OCI-LY7 (cell line): ENCODE results near the gene ADISSP. TPM values are rescaled to one million over a fixed set of nuclear protein-coding genes. Genes with fewer than 3 reads are reported as not detected.

Experiments
- BruUV-seq: library from RNA; stranded (reverse); fragments of 400-500 nt; replicated peaks from 2 replicates; lab custom pipeline; 2021; lab: Mats Ljungman, UMichigan
- CTCF ChIA-PET: fragments of 300-600 bp; sonication (Branson Sonifier 250); formaldehyde crosslinking; loops from one replicate; lab custom pipeline; 2022; ENCODE audit warnings: antibody characterized with exemption; ENCODE audit not compliant: unreplicated experiment; lab: Charles Lee
- POLR2A ChIA-PET: fragments of 300-600 bp; sonication (Branson Sonifier 250); formaldehyde crosslinking; loops from one replicate; lab custom pipeline; 2022; ENCODE audit warnings: antibody characterized with exemption; lab: Charles Lee
- DNase-seq: peaks from one replicate; pipeline ENCODE4 v3.0.0-alpha.2; 2015; ENCODE audit warnings: low spot score
- H2AFZ ChIP-seq: fragments of 200-600 bp; sonication (generic), shearing (Covaris generic); 2 replicates; pipeline ENCODE4 v1.6.1; 2014; ENCODE audit warnings: mild to moderate bottlenecking, antibody characterized with exemption, low read length, moderate library complexity
- H3K27ac ChIP-seq: fragments of 200-600 bp; sonication (generic); 2 replicates; pipeline ENCODE4 v1.5.1; 2014; ENCODE audit warnings: mixed run types, low read depth, mild to moderate bottlenecking, moderate library complexity, low read length, inconsistent platforms; ENCODE audit not compliant: poor library complexity, severe bottlenecking
- H3K36me3 ChIP-seq: fragments of 200-600 bp; sonication (generic); 2 replicates; pipeline ENCODE4 v1.6.1; 2014; ENCODE audit warnings: mild to moderate bottlenecking, antibody characterized with exemption, low read length, moderate library complexity, mixed read lengths; ENCODE audit not compliant: insufficient read depth
- H3K4me1 ChIP-seq: fragments of 200-600 bp; sonication (generic); 2 replicates; pipeline ENCODE4 v1.5.1; 2014; ENCODE audit warnings: mild to moderate bottlenecking, low read length; ENCODE audit not compliant: insufficient read depth, poor library complexity, severe bottlenecking
- H3K4me2 ChIP-seq: fragments of 200-600 bp; sonication (generic); 2 replicates; pipeline ENCODE4 v1.6.1; 2014; ENCODE audit warnings: mild to moderate bottlenecking, low read length
- H3K4me3 ChIP-seq: fragments of 200-600 bp; sonication (generic); 2 replicates; pipeline ENCODE4 v1.5.1; 2014; ENCODE audit warnings: mild to moderate bottlenecking, low read depth, low read length; ENCODE audit not compliant: poor library complexity, severe bottlenecking
- H3K79me2 ChIP-seq: fragments of 200-600 bp; sonication (generic); 2 replicates; pipeline ENCODE4 v1.6.1; 2016; ENCODE audit warnings: low read depth, mild to moderate bottlenecking, low read length, moderate library complexity, mixed read lengths; ENCODE audit not compliant: insufficient read depth
- H3K9me2 ChIP-seq: fragments of 200-600 bp; sonication (generic); 2 replicates; pipeline ENCODE4 v1.6.1; 2016; ENCODE audit warnings: mild to moderate bottlenecking, low read length, mixed read lengths; ENCODE audit not compliant: insufficient read depth
- H3K9me3 ChIP-seq: fragments of 200-600 bp; sonication (generic); 2 replicates; pipeline ENCODE4 v1.6.1; 2014; ENCODE audit warnings: mild to moderate bottlenecking, mixed run types, low read length, mixed read lengths
- H4K20me1 ChIP-seq: fragments of 200-600 bp; sonication (generic); 2 replicates; pipeline ENCODE4 v1.6.1; 2014; ENCODE audit warnings: mild to moderate bottlenecking, antibody characterized with exemption, low read length, moderate library complexity, mixed read lengths; ENCODE audit not compliant: insufficient read depth
- CTCF ChIP-seq: fragments of 200-600 bp; sonication (generic); conservative IDR thresholded peaks from 2 replicates; pipeline ENCODE4 v1.5.1; 2014; ENCODE audit warnings: mild to moderate bottlenecking, antibody characterized with exemption, low read length, moderate library complexity, mixed read lengths
- EZH2phosphoT487 ChIP-seq: fragments of 200-600 bp; sonication (generic); IDR thresholded peaks from 2 replicates; pipeline ENCODE4 v1.6.1; 2018; ENCODE audit warnings: low read depth, borderline replicate concordance, mild to moderate bottlenecking, mixed run types, antibody characterized with exemption, low read length, moderate library complexity, mixed read lengths
- intact Hi-C: fragments of 100-400 bp; cut with micrococcal nuclease; formaldehyde crosslinking; loops from one replicate; pipeline ENCODE4 v1.10.0; 2022; ENCODE audit not compliant: unreplicated experiment
- total RNA-seq, 2 experiments: library from RNA; depleted of rRNA in 1 of 2; stranded (reverse); fragments of >200 nt in 1 of 2; shearing (Covaris generic) in 1 of 2; gene quantifications; 2 replicates each; pipeline ENCODE4 v1.2.3, GENCODE V29; 2014 to 2022

Gene ADISSP
- total RNA-seq, 2 experiments from 2014 or later: 64.4 to 66.7 TPM

GRCh38 chr20:3732327-3733118, 35.0 kb downstream of the ADISSP start, which contains the start of gene HSPA12B:
Gene HSPA12B, plus strand, starts transcription at chr20:3732685. Its CDS starts 5,990 bp downstream, at chr20:3738675.
- CTCF ChIA-PET: no interaction called here
- Histone ChIP-seq H4K20me1 (no peaks in the 10 kb centered on the region), H3K4me3 (no peak within 1 kb of the TSS), H3K27ac (no peak within 1 kb of the TSS), H3K4me2 (no peak within 1 kb of the TSS), H3K9me3 (no peaks in the 10 kb centered on the region), H3K36me3 (no peaks in the 10 kb centered on the region), H2AFZ (no peak within 1 kb of the TSS), H3K4me1 (no peaks in the 10 kb centered on the region), H3K9me2 (no peaks in the 10 kb centered on the region), H3K79me2 (no peaks in the 10 kb centered on the region)
- DNase-seq: no peak
- intact Hi-C loops: no loop called here
- POLR2A ChIA-PET: no interaction called here
- no TSS peak for BruUV-seq
- TF ChIP-seq CTCF: no peak
- no peak for TF ChIP-seq EZH2phosphoT487

GRCh38 chr20:3731944-3732326, 35.6 kb downstream of the ADISSP start:
- no peak overlapping the region for H3K27ac ChIP-seq
- H4K20me1 ChIP-seq: no peaks in the 10 kb centered on the region
- no peak overlapping the region for H3K4me2 ChIP-seq
- ChIA-PET CTCF (no interaction called here), POLR2A (no interaction called here)
- intact Hi-C loops: no loop called here
- no peaks in the 10 kb centered on the region for H3K9me3 ChIP-seq
- no TSS peak for BruUV-seq
- no peaks in the 10 kb centered on the region for H3K4me1 ChIP-seq
- DNase-seq: no peak
- no peaks in the 10 kb centered on the region for H3K79me2 ChIP-seq
- H3K9me2 ChIP-seq: no peaks in the 10 kb centered on the region
- no peaks in the 10 kb centered on the region for H3K36me3 ChIP-seq
- no peak for TF ChIP-seq CTCF
- no peak overlapping the region for H2AFZ ChIP-seq
- H3K4me3 ChIP-seq: no peak overlapping the region
